ENCODE results near the gene ARL4D. TPM values are rescaled to one million over a fixed set of nuclear protein-coding genes. Genes with fewer than 3 reads are reported as not detected.

ARL4D gene
- total RNA-seq, 1 experiment from 2014 or later, result 8.8 TPM

DNA sequence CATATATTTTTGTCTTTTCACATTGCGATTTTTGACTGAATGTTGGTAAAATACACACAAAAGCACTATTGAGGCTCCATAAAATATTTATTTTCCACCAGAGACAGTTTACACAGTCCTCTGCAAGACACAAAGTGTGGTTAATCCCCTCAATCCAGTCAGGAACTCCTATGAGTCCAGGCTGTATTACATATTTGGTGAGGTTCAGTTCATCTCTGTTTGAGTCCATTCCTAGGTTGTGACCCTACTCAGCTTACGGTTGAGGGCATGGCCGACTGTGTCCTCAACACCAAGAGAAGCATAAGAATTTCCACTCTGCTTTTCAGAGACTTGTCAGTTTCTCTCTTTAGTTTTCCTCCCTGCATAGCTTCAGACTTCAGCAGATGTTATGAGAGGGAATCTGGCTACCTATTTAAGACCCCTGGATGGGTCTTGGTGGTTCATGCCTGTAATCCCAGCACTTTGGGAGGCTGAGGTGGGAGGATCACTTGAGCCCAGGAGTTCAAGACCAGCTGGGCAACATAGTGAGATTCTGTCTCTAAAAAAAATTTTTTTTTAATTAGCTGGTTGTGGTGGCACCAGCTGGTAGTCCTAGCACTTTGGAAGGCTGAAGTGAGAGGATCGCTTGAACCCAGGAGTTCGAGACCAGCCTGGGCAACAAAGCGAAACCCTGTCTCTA is 25.1 kb downstream of the ARL4D start:
- DNase-seq, result no peak
- TF ChIP-seq, protein P1, sequence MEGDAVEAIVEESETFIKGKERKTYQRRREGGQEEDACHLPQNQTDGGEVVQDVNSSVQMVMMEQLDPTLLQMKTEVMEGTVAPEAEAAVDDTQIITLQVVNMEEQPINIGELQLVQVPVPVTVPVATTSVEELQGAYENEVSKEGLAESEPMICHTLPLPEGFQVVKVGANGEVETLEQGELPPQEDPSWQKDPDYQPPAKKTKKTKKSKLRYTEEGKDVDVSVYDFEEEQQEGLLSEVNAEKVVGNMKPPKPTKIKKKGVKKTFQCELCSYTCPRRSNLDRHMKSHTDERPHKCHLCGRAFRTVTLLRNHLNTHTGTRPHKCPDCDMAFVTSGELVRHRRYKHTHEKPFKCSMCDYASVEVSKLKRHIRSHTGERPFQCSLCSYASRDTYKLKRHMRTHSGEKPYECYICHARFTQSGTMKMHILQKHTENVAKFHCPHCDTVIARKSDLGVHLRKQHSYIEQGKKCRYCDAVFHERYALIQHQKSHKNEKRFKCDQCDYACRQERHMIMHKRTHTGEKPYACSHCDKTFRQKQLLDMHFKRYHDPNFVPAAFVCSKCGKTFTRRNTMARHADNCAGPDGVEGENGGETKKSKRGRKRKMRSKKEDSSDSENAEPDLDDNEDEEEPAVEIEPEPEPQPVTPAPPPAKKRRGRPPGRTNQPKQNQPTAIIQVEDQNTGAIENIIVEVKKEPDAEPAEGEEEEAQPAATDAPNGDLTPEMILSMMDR (conservative IDR thresholded peaks at IDR 0.05), result no peak
- TF ChIP-seq EZH2 (IDR thresholded peaks at IDR 0.05; ENCODE audit: low read depth), result no peak
- no peaks in the 10 kb centered on the region for H3K36me3 ChIP-seq (ENCODE audit: low read depth)
- no peak overlapping the region for H2AFZ ChIP-seq
- peaks cover 13% of the 10 kb centered on the region for H3F3A ChIP-seq (ENCODE audit: insufficient read depth, low read depth)
- no peaks in the 10 kb centered on the region for H4K20me1 ChIP-seq (ENCODE audit: insufficient read depth)
- no peaks in the 10 kb centered on the region for H3K9me2 ChIP-seq (ENCODE audit: insufficient read depth)
- no TSS peak for BruUV-seq (replicated peaks)
- peaks cover 18% of the 10 kb centered on the region for H3K4me1 ChIP-seq (replicated peaks; ENCODE audit: insufficient read depth)
- no peaks in the 10 kb centered on the region for H3K9me3 ChIP-seq (ENCODE audit: insufficient read depth, low read depth)
- H3K27me3 ChIP-seq (ENCODE audit: insufficient read depth, low read depth), result no peaks in the 10 kb centered on the region
- POLR2A ChIA-PET (ENCODE audit: unreplicated experiment), result no interaction called here
- no peak overlapping the region for H3K4me2 ChIP-seq
- H3K27ac ChIP-seq, result no peak overlapping the region
- intact Hi-C loops (cut with micrococcal nuclease; ENCODE audit: unreplicated experiment), result no loop called here
- no peak overlapping the region for H3K4me3 ChIP-seq
- H3K79me2 ChIP-seq (ENCODE audit: low read depth), result no peaks in the 10 kb centered on the region
- CTCF ChIA-PET, result interaction anchor here (0.6 kb wide), 1 partner anchor 17 kb away, joined by 3 read pairs; no protein-coding TSS in a partner anchor

DNA sequence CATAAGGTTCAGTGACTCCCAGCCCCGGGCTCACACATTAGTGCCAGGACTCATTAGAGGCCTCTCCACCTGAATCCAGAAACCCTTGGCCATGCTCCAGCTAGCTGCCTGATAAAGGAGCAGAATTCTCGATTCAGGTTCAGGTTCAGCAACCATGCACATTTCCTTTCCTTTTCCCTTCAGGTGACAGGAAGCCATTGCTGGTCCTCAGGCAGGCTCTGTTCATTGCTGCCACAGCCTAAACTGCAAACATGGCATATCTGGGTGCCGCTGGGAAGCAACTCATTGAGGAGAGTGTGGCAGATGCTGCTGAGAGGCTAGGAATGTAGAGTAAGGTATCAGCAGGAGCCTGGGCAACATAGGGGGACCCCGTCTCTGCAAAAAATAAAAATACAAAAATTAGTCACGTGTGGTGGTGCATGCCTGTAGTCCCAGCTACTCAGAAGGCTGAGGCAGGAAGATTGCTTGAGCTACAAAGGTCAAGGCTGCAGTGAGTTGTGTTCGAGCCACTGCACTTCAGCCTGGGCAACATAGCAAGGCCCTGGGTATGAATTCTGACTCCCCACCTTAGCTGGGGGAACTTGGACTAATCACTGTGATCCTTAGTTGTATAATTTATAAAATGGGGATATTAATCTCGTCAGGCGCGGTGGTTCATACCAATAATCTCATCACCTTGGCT is 28.7 kb downstream of the ARL4D start:
- no peak for DNase-seq
- TF ChIP-seq EZH2 (IDR thresholded peaks at IDR 0.05; ENCODE audit: low read depth), result no peak
- TF ChIP-seq, protein P1 (conservative IDR thresholded peaks at IDR 0.05), result no peak
- H3K36me3 ChIP-seq (ENCODE audit: low read depth), result no peaks in the 10 kb centered on the region
- no peaks in the 10 kb centered on the region for H4K20me1 ChIP-seq (ENCODE audit: insufficient read depth)
- CTCF ChIA-PET, result no interaction called here
- H3K4me2 ChIP-seq, result no peak overlapping the region
- H3K9me3 ChIP-seq (ENCODE audit: insufficient read depth, low read depth), result no peaks in the 10 kb centered on the region
- no peaks in the 10 kb centered on the region for H3K27me3 ChIP-seq (ENCODE audit: insufficient read depth, low read depth)
- peaks cover 9% of the 10 kb centered on the region; the same call in 1 of the 2 replicates for H3K4me1 ChIP-seq (replicated peaks; ENCODE audit: insufficient read depth)
- no peaks in the 10 kb centered on the region for H3F3A ChIP-seq (ENCODE audit: insufficient read depth, low read depth)
- H3K9me2 ChIP-seq (ENCODE audit: insufficient read depth), result no peaks in the 10 kb centered on the region
- no peaks in the 10 kb centered on the region for H3K79me2 ChIP-seq (ENCODE audit: low read depth)
- no peak overlapping the region for H2AFZ ChIP-seq
- H3K4me3 ChIP-seq, result no peak overlapping the region
- no peak overlapping the region for H3K27ac ChIP-seq
- intact Hi-C loops (cut with micrococcal nuclease; ENCODE audit: unreplicated experiment), result no loop called here
- BruUV-seq (replicated peaks), result no TSS peak
- POLR2A ChIA-PET (ENCODE audit: unreplicated experiment), result no interaction called here

DNA sequence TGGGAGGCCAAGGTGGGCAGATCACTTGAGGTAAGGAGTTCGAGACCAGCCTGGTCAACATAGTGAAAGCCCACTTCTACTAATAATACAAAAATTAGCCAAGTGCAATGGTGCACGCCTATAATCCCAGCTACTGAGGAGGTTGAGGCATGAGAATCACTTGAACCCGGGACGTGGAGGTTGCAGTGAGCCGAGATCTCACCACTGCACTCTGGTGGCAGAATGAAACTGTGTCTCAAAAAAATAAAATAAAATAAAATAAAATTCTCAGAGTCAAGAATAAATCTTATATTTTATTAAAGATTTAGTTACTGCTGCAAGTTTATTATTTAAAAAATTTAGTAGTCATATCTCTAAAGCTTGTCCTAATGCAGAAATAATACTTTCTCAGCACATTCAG is 29.7 kb downstream of the ARL4D start:
- TF ChIP-seq, protein P1 (conservative IDR thresholded peaks at IDR 0.05), result peak; percentile 60
- no peak for TF ChIP-seq EZH2 (IDR thresholded peaks at IDR 0.05; ENCODE audit: low read depth)
- no peaks in the 10 kb centered on the region for H3F3A ChIP-seq (ENCODE audit: insufficient read depth, low read depth)
- ChIA-PET POLR2A (ENCODE audit: unreplicated experiment) (no interaction called here), CTCF (no interaction called here)
- H4K20me1 ChIP-seq (ENCODE audit: insufficient read depth), result no peaks in the 10 kb centered on the region
- H3K27ac ChIP-seq, result no peak overlapping the region
- no peaks in the 10 kb centered on the region for H3K79me2 ChIP-seq (ENCODE audit: low read depth)
- DNase-seq, result no peak
- H3K4me3 ChIP-seq, result no peak overlapping the region
- no TSS peak for BruUV-seq (replicated peaks)
- no peaks in the 10 kb centered on the region for H3K9me2 ChIP-seq (ENCODE audit: insufficient read depth)
- H2AFZ ChIP-seq, result no peak overlapping the region
- intact Hi-C loops (cut with micrococcal nuclease; ENCODE audit: unreplicated experiment), result no loop called here
- no peaks in the 10 kb centered on the region for H3K9me3 ChIP-seq (ENCODE audit: insufficient read depth, low read depth)
- no peaks in the 10 kb centered on the region for H3K36me3 ChIP-seq (ENCODE audit: low read depth)
- H3K27me3 ChIP-seq (ENCODE audit: insufficient read depth, low read depth), result no peaks in the 10 kb centered on the region
- H3K4me1 ChIP-seq (replicated peaks; ENCODE audit: insufficient read depth), result peaks cover 9% of the 10 kb centered on the region; the same call in 1 of the 2 replicates
- no peak overlapping the region for H3K4me2 ChIP-seq
